Left lung (tissue), 10 donors: Measurements from ENCODE around the gene MACC1. TPM values are rescaled to one million over a fixed set of nuclear protein-coding genes. Genes with fewer than 3 reads are reported as not detected.

Source experiments
- ATAC-seq: fragments of 200-7000 bp; cut with Tn5 transposase; one replicate; pipeline ENCODE4 v1.9.1; 2020; ENCODE audit warnings: moderate library complexity
- DNase-seq, 4 donors: peaks; one replicate each; pipeline ENCODE4 v3.0.0-alpha.2; 2013 to 2020
- H3K27ac ChIP-seq, 2 donors: fragments of 200-600 bp; sonication (generic) in 1 of 2; one replicate each; pipeline versions ENCODE4 v1.5.0 to v1.8.0; 2020 to 2021
- H3K27me3 ChIP-seq, 2 donors: fragments of 200-600 bp; sonication (generic) in 1 of 2; one replicate each; pipeline versions ENCODE4 v1.5.0 to v1.8.0; 2020 to 2021
- H3K36me3 ChIP-seq, 2 donors: fragments of 200-600 bp; sonication (generic) in 1 of 2; one replicate each; pipeline versions ENCODE4 v1.5.0 to v1.8.0; 2020 to 2021
- H3K4me1 ChIP-seq, 2 donors: fragments of 200-600 bp; one replicate each; pipeline ENCODE4 v1.8.0; 2021
- H3K4me3 ChIP-seq, 2 donors: fragments of 200-600 bp; sonication (generic) in 1 of 2; one replicate each; pipeline versions ENCODE4 v1.5.0 to v1.8.0; 2020 to 2021; ENCODE audit warnings: mild to moderate bottlenecking in 1 of 2
- H3K9me3 ChIP-seq, 2 donors: fragments of 200-600 bp; sonication (generic) in 1 of 2; one replicate each; pipeline versions ENCODE4 v1.5.0 to v1.8.0; 2020 to 2021
- CTCF ChIP-seq, 2 donors: fragments of 200-600 bp; sonication (generic) in 1 of 2; IDR thresholded peaks; one replicate each; pipeline versions ENCODE4 v1.5.0 to v1.8.0; 2021; ENCODE audit warnings: antibody characterized with exemption in 2 of 2
- intact Hi-C, 2 donors: fragments of 100-400 bp; cut with DNase I; formaldehyde crosslinking; loops; one replicate each; pipeline versions ENCODE4 v1.11.2 to v1.14.2; 2022
- polyA plus RNA-seq, 6 donors: library from polyadenylated mRNA; unstranded; fragments of 120-200 nt; gene quantifications; one replicate each; pipeline ENCODE4 v1.2.1, GENCODE V29; 2013; ENCODE audit not compliant: insufficient read length in 6 of 6
- total RNA-seq, 2 donors: library from RNA; stranded (reverse); fragmentation: NEBNext Ultra II Directional; extraction: Animal tissue kit (Norgen Biotek cat#: 25700); gene quantifications; one replicate each; pipeline ENCODE4 v1.2.1, GENCODE V29; 2021
- donor health status: DM: no; HTN: yes; CAD: no.
- donor health status: DM: no; HTN: no; CAD: no.

Gene MACC1
- total and polyA plus RNA-seq, 8 donors = 8.5 to 36.2 (median 12.2) TPM

GRCh38 chr7:20249920-20250319, 32.7 kb upstream of the MACC1 start:
- intact Hi-C loops = no loop called here
- H3K9me3 ChIP-seq = no peaks in the 10 kb centered on the region
- H3K27ac ChIP-seq = no peak overlapping the region
- H3K4me1 ChIP-seq = no peaks in the 10 kb centered on the region
- no peak for ATAC-seq
- no peak overlapping the region for H3K4me3 ChIP-seq
- H3K36me3 ChIP-seq = no peaks in the 10 kb centered on the region
- no peak for DNase-seq
- TF ChIP-seq CTCF (IDR thresholded peaks at IDR 0.05) = no peak
- H3K27me3 ChIP-seq = no peaks in the 10 kb centered on the region

GRCh38 chr7:20249376-20249775, 32.2 kb upstream of the MACC1 start:
- no peak for ATAC-seq

GRCh38 chr7:20246236-20246635, 29.1 kb upstream of the MACC1 start:
- no peak for ATAC-seq

More at GRCh38 chr7:20249376-20249775, 32.2 kb upstream of the MACC1 start:
- Histone ChIP-seq H3K27me3 (no peaks in the 10 kb centered on the region), H3K27ac (no peak overlapping the region), H3K4me1 (no peaks in the 10 kb centered on the region), H3K36me3 (no peaks in the 10 kb centered on the region), H3K4me3 (no peak overlapping the region), H3K9me3 (no peaks in the 10 kb centered on the region)
- intact Hi-C loops = no loop called here
- no peak for DNase-seq
- no peak for TF ChIP-seq CTCF (IDR thresholded peaks at IDR 0.05)

GRCh38 chr7:20244334-20245120, 27.3 kb upstream of the MACC1 start:
- no peak overlapping the region for H3K4me3 ChIP-seq
- no peak overlapping the region for H3K27ac ChIP-seq
- DNase-seq (peak in 1 of 4 donors; percentile 30), ATAC-seq (no peak)
- intact Hi-C loops = no loop called here
- no peaks in the 10 kb centered on the region for H3K27me3 ChIP-seq
- no peak for TF ChIP-seq CTCF (IDR thresholded peaks at IDR 0.05)
- no peaks in the 10 kb centered on the region for H3K4me1 ChIP-seq
- H3K9me3 ChIP-seq = no peaks in the 10 kb centered on the region
- no peaks in the 10 kb centered on the region for H3K36me3 ChIP-seq

More at GRCh38 chr7:20246236-20246635, 29.1 kb upstream of the MACC1 start:
- DNase-seq = no peak
- Histone ChIP-seq H3K9me3 (no peaks in the 10 kb centered on the region), H3K27me3 (no peaks in the 10 kb centered on the region), H3K36me3 (no peaks in the 10 kb centered on the region), H3K27ac (no peak overlapping the region), H3K4me3 (no peak overlapping the region), H3K4me1 (no peaks in the 10 kb centered on the region)
- intact Hi-C loops = no loop called here
- no peak for TF ChIP-seq CTCF (IDR thresholded peaks at IDR 0.05)

- Histone ChIP-seq H3K27ac (no peak overlapping the region), H3K4me1 (no peaks in the 10 kb centered on the region), H3K9me3 (no peaks in the 10 kb centered on the region), H3K4me3 (no peak overlapping the region), H3K27me3 (no peaks in the 10 kb centered on the region), H3K36me3 (no peaks in the 10 kb centered on the region)
- intact Hi-C loops = no loop called here
- TF ChIP-seq CTCF (IDR thresholded peaks at IDR 0.05) = no peak
- ATAC-seq (no peak), DNase-seq (no peak)
Observed at GRCh38 chr7:20241911-20242261, 24.7 kb upstream of the MACC1 start.
